ENCODE measurements around the gene PPIE.
"Not testable (repeated sequence)": the region's sequence is repeated elsewhere in the genome, so short reads cannot be mapped to it uniquely, and the experiment has no call there.

PPIE gene

GRCh38 chr1:39777896-39778295 is 39.2 kb downstream of the PPIE start:
- not testable (repeated sequence) for DNase-seq (ENCODE audit: low read depth in 2 of 2)

- not testable (repeated sequence) for DNase-seq (ENCODE audit: low read depth in 2 of 2)
Measured at GRCh38 chr1:39778463-39779099, 39.9 kb downstream of the PPIE start.

DNA sequence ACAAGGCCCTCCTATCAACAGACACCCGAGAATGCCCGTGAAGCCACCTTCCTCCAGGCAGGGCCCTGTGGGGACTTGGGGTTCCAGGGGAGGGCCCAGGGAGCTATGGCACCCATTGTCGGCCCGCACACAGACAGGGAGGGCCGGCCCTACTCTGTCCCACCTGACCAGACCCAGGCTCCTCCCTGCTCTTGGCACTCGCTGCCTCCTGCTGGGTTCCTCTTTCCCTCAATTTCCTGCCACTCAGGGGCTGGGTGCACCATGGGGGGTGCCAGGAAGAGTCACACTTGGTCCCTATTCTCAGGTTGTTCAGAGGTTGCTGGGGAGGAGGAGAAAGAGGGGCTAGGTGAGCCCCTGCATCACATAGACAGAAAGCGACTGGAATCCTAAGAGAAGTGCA is 40.5 kb downstream of the PPIE start:
- DNase-seq (ENCODE audit: low read depth in 2 of 2), result no peak

DNA sequence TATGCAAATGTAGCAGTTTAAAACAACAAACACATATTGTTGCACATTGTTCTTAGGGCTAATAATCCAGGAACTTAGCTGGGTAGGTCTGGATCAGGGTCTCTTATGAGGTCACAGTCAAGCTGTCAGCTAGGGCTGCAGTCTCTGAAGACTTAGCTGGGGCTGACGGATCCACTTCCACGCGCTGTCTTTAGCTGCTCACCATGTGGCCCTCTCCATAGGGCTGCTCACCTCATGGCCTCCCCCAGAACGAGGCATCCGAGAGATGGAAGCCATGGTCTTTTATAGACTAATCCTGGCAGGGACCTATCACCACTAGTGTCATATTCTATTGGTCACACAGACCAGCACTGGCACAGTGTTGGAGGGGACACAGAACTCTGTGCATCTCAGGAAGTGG is 41.1 kb downstream of the PPIE start:
- no peak for DNase-seq (ENCODE audit: low read depth in 2 of 2)

DNA sequence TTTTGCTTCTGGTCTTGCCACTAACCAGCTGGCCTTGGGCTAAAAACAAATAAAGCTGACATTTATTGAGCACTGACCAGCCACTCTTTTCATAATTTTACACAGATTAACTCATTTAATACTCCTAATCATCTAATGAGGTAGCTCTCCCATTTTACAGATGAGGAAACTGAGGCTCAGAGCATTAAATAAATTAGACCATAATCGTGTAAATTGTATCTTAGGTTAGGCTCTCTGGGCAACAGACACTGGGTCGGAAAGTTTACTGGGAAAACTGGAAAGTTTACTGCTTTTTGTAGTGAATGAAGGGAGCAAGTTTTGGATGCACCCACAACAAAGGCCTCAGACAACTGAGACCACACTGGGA is 42.6 kb downstream of the PPIE start:
- DNase-seq (ENCODE audit: low read depth in 2 of 2), result no peak

GRCh38 chr1:39782103-39782502 is 43.4 kb downstream of the PPIE start:
- DNase-seq (ENCODE audit: low read depth in 2 of 2), result no peak

GRCh38 chr1:39782685-39783084 is 44.0 kb downstream of the PPIE start:
- not testable (repeated sequence) for DNase-seq (ENCODE audit: low read depth in 2 of 2)

DNA sequence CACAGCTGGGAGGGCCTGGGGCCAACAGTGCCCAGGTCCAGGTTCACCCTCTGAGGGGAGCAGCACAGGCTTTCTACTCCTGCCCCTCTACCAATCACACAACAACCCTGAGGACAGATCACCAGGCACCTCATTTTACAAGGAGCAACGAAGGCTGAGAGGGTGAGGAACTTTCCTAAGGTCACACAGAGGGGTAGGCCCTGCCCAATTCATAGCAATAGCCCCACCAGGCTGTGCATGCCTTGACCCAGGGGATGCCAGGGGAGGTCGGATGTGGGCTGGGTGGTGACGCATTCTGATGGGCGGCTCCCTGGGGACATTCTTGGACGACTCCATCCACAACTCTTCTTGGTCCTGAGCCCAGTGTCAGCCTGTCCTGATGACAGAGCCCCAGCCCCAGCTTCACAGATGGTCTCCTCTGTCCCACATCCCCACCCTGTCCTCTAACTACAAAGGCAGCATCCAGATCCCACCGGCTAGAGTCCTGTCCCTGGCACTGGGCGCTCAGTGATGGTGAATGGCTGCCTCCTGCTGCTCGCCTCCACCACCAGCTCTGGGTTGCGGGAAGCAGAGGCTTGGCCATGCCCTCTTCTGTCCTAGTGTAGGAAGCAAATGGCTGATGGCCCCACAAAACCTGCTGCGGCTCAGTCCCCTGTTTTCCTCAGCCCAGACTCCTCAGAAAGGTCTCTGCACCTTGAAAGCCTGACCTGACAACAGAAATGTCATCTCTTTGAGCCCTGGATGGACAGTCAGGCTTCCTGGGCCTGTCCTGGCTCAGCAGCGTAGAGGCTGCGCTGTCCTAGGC is 47.8 kb downstream of the PPIE start:
- DNase-seq (ENCODE audit: low read depth in 2 of 2), result not testable (repeated sequence)

DNA sequence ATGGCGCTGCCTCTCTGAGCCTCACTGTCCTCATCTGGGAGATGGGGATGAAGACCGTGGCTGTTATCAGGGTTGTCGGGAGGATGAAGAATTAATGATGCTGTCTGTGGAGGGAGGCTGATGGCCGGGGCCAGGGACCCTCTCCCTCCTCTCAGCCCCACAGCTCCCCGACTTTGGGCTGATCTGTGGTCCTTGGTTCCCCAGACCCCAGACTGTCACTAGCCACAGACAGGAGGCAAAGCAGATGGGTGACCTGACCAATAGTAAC is 48.4 kb downstream of the PPIE start:
- DNase-seq (ENCODE audit: low read depth in 2 of 2), result not testable (repeated sequence)

DNA sequence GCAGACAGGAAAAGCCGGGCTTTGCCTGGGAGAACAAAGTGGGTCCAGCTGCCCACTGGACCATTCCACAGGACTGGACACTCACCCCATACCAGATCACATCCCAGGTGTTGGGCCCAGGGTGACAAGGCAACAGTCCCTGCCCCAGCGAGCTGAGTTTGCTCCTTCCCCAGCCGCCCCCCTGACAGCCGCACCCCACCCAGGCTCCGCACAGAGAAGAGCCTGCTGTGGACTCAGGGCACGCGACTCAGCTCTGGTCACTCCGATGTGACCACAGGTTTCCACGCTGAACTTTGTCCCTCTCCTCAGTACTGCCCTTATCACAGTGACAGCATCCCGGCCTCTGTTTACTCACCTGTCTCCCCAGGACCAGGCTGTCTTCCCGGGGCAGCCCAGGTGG is 48.8 kb downstream of the PPIE start:
- DNase-seq (ENCODE audit: low read depth in 2 of 2), result no peak

DNA sequence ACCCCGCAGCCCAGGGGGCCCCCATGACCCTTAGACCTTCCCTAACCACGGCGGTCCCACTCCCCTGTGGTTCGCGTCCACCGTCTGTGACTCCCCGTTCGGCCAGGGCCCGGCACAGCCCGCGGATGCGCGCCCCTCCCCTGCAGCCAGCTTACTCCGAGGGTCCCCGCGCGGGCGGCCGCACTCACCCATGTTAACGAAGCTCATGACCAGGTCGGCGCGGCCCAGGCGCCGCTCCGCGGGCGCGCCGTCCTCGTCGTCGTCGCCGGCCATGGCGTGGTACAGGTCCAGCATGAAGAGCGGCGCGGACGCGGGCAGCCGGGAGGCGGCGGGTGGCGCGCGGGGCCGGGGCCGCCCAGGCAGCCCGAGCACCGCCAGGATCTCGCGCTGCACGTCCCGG is 49.3 kb downstream of the PPIE start:
- not testable (repeated sequence) for DNase-seq (ENCODE audit: low read depth in 2 of 2)

DNA sequence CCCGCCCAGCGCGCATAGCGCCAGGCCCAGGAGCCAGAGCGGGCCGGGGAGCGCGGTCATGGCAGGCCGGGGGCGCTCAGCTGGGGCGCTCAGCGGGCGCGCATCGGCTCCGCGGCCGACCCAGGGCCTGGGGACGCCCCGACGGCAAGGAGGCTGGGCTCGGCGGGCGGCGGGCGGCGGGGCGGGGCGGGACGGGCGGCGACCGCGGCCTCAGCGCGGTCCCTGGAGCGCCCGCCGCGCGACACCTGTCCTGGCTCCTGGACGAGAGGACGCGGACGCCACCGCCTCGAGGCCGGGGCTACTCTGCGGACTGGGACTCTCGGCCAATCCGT is 49.7 kb downstream of the PPIE start:
- DNase-seq (ENCODE audit: low read depth in 2 of 2), result no peak

DNA sequence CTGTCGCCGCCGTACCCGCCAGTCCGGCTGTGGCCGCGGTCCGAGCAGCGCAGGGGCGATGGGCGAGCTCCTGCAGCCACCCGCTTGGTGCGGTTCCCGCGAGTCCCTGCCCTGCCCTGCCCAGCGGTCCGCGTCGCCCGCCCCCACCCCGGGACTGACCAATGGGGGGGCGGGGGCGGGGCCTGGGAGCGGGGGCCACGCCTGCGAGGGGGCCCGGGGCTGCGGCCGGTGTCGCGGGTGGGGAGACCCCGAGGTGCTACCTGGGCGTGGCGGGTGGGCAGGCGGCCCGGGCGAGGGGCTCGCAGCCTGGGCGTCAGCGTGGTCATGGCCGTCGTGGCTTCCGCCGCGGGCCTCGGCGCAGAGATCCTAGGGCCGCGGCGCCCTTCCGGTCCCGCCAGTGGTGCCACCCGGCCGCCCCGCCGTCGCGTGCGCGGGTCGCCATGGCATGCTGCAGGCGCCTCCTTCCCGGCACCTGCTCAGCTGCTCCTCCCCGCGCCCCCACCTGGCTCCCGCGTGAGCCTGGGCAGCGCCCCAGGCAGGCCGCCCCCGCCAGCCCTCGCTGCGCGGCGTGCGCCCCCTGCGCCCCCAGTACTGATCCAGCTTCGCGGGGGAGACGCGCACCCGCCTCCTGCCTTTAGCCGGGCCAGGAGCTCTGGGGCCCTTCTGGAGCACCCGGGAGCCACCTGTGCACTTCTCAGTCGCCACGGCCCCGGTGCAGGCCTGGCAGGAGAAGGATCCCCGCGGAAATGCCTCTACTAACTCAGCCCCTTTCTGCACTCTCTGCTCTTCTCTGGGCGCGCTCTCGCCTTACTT is 50.3 kb downstream of the PPIE start, which contains the start of gene BMP8B:
Gene BMP8B (minus strand): TSS at position 108 of the 813 bp plus-strand sequence. CDS start 380 bp downstream, outside the sequence.
- DNase-seq (ENCODE audit: low read depth in 2 of 2), result no peak

DNA sequence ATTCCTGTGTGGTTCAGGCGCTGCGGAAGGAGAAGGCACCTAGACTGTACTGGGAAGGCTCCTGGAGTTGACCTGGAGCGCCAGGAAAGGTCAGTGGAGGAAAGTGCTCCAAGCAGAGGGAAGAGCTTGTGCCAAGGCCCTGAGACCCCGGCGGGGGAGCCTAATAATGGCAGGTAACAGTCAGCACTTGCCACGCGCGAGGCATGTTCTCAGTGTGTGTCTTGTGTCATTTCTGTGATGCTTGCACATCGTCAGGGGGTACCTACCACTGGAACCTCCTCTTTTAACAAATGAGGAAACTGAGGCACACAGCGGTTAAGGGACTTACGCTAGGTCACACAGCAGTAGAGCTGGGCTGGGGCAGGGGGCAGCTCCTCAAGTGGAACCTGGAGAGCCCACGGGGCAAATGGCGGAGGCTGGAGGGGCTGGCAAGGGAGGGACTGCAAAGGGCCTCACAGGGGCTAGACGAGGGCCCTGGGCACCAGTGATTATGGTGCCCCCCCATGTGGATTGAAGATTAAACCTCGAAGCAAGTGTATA is 51.0 kb downstream of the PPIE start:
- no peak for DNase-seq (ENCODE audit: low read depth in 2 of 2)

- DNase-seq (ENCODE audit: low read depth in 2 of 2), result no peak
Measured at GRCh38 chr1:39791838-39792237, 53.2 kb downstream of the PPIE start.

GRCh38 chr1:39795651-39796050 is 57.0 kb downstream of the PPIE start:
- no peak for DNase-seq (ENCODE audit: low read depth in 2 of 2)

DNA sequence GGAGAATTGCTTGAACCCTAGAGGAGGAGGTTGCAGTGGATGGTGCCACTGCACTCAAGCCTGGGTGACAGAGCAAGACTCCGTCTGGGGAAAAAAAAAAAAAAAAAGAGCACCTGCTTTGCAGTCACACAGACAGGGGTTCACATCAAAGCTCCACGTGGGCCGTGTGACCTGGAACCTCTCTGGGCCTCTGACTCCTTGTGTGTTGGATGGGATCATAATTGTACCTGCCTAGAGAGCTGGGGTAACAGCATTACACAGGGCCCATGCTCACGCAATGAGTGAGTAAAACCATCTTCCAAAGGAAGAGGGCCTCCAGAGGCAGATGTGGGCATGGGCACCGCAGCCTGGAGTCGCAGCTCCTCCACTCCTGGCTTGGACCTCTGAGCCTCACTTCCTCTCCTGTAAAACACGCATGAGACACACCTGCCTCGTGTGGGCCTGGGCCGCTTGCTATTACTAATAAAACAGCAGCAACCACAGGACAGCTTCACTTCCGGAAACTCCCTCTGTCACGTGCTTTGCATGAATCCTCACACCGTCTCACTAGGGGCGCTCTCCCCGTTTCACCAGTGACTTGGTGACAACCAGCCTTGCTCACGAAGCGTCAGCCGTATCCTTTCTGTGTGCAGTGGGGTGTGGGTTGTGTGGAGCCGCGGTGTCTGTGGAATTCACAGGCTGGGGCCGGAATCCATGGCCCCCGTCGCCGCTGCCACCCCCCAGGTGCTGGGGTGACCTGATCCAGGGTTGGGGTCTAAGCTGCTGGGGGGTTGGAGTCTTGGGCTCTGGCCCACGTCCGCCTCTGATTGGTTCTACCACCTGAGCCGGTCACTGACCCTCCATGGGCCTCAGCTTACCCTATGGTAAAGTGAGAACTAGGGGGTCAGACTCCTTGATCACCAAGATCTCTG is 60.4 kb downstream of the PPIE start:
- not testable (repeated sequence) for DNase-seq (ENCODE audit: low read depth in 2 of 2)

- peak; percentile 21 to 26 for DNase-seq (ENCODE audit: low read depth in 2 of 2)
Measured at GRCh38 chr1:39799770-39800470, 61.2 kb downstream of the PPIE start.

DNA sequence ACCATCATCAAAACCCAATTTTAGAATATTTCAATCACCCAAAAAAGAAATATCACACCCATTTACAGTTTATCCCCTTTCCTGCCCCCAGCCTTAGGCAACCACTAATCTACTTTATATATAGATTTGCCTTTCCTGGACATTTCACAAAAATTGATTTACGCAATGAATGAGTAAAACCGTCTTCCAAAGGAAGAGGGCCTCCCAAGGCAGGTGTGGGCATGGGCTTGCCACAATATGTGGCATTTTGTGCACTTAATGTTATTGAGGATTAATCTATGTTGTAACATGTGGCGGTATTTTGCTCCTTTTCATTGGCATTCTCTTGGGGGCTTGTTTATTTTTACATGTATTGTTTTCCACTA is 61.8 kb downstream of the PPIE start:
- no peak for DNase-seq (ENCODE audit: low read depth in 2 of 2)

DNA sequence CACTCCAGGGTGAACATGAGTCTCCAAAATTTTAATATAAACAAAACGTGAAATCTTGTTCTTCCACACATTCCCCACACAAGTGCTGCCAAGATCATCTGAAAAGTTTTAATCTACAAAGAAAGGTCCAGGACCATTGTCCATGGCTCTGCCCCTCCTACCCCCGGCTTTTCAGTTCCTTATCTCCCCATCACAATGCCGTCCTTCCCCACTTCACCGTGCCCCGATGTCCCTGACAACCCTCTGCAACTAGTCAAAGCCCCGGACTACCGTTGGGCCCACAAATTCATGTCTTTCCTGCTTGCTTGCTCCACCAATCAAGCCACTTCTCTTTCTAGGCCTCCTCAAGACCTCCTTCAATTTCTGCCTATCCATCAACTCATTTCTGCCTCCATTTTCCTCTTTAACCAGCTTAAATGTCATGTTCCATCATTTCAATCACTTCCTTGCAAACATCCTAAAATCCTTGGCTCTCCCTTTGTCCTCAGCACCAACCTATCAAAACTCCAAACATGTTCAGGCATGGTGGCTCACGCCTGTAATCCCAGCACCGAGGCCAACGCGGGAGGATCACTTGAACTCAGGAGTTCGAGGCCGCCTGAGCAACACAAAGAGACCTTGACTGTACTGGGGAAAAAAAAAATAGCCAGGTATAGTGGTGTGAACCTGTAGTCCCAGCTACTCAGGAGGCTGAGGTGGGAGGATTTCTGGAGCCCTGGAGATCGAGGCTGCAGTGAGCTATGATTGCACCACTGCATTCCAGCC is 64.0 kb downstream of the PPIE start:
- no peak for DNase-seq (ENCODE audit: low read depth in 2 of 2)

Data from fibroblast of skin of left biceps (primary cell).